Neural progenitor cell (in vitro differentiated cells): Measurements from ENCODE around the gene FAM3C. TPM values are rescaled to one million over a fixed set of nuclear protein-coding genes. Genes with fewer than 3 reads are reported as not detected.

ENCODE experiments used
- DNase-seq: peaks from one replicate; pipeline ENCODE4 v3.0.0-alpha.2; 2016; ENCODE audit warnings: low spot score
- H2AFZ ChIP-seq: fragments of 200-600 bp; sonication (generic); replicated peaks from 2 replicates; pipeline ENCODE4 v1.6.1; 2016; ENCODE audit warnings: antibody characterized with exemption
- H3F3A ChIP-seq: fragments of 200-600 bp; sonication (generic); 2 replicates; pipeline ENCODE4 v1.6.1; 2016; ENCODE audit warnings: antibody characterized with exemption, low read depth
- H3K27ac ChIP-seq: fragments of 200-600 bp; sonication (generic); 2 replicates; pipeline ENCODE4 v1.5.1; 2016; ENCODE audit warnings: mild to moderate bottlenecking
- H3K27me3 ChIP-seq: fragments of 200-600 bp; sonication (generic); 2 replicates; pipeline ENCODE4 v1.6.1; 2016; ENCODE audit warnings: mild to moderate bottlenecking, moderate library complexity
- H3K36me3 ChIP-seq: fragments of 200-600 bp; sonication (generic); 2 replicates; pipeline ENCODE4 v1.5.1; 2016
- H3K4me1 ChIP-seq: fragments of 200-600 bp; sonication (generic); 2 replicates; pipeline ENCODE4 v1.6.1; 2016; ENCODE audit warnings: mixed run types
- H3K4me2 ChIP-seq: fragments of 200-600 bp; sonication (generic); 2 replicates; pipeline ENCODE4 v1.6.1; 2016
- H3K4me3 ChIP-seq: fragments of 200-600 bp; sonication (generic); 2 replicates; pipeline ENCODE4 v1.5.1; 2016
- H3K79me2 ChIP-seq: fragments of 200-600 bp; sonication (generic); 2 replicates; pipeline ENCODE4 v1.6.1; 2016; ENCODE audit warnings: low read depth
- H3K9ac ChIP-seq: fragments of 200-600 bp; sonication (generic); 2 replicates; pipeline ENCODE4 v1.6.1; 2016
- H3K9me3 ChIP-seq: fragments of 200-600 bp; sonication (generic); 2 replicates; pipeline ENCODE4 v1.5.1; 2016; ENCODE audit warnings: low read depth
- H4K20me1 ChIP-seq: fragments of 200-600 bp; sonication (generic); 2 replicates; pipeline ENCODE4 v1.6.1; 2016; ENCODE audit warnings: low read depth
- H3K27ac Mint-ChIP-seq: 3 replicates; pipeline ENCODE4 v1.8.0; 2021; ENCODE audit warnings: mixed read lengths
- H3K27me3 Mint-ChIP-seq: 2 replicates; pipeline ENCODE4 v1.8.0; 2022; ENCODE audit warnings: low read depth, mild to moderate bottlenecking, inconsistent platforms, moderate library complexity, mixed read lengths; ENCODE audit not compliant: insufficient read depth
- H3K36me3 Mint-ChIP-seq: 3 replicates; pipeline ENCODE4 v1.8.0; 2021; ENCODE audit warnings: mixed read lengths
- H3K4me1 Mint-ChIP-seq: 3 replicates; pipeline ENCODE4 v1.8.0; 2021; ENCODE audit warnings: mixed read lengths
- H3K4me3 Mint-ChIP-seq: 3 replicates; pipeline ENCODE4 v1.8.0; 2021; ENCODE audit warnings: mild to moderate bottlenecking, moderate library complexity, mixed read lengths
- H3K9me3 Mint-ChIP-seq: 3 replicates; pipeline ENCODE4 v1.8.0; 2020; ENCODE audit warnings: mixed read lengths
- EZH2 ChIP-seq: fragments of 200-600 bp; sonication (generic); IDR thresholded peaks from 2 replicates; pipeline ENCODE4 v1.6.1; 2017; ENCODE audit warnings: antibody characterized with exemption, mild to moderate bottlenecking, moderate library complexity
- EZH2phosphoT487 ChIP-seq: fragments of 200-600 bp; sonication (generic); IDR thresholded peaks from 2 replicates; pipeline ENCODE4 v1.6.1; 2017; ENCODE audit warnings: antibody characterized with exemption
- total RNA-seq: library from RNA; depleted of rRNA; stranded (reverse); fragments of >200 nt; gene quantifications from 2 replicates; pipeline ENCODE4 v1.2.3, GENCODE V29; 2015; ENCODE audit warnings: low replicate concordance
- TF ChIP-seq, protein P1 (sequence below): fragments of 200-600 bp; sonication (generic); IDR thresholded peaks from 2 replicates; pipeline ENCODE4 v1.5.1; 2017; ENCODE audit warnings: antibody characterized with exemption, mild to moderate bottlenecking

FAM3C gene
- total RNA-seq, 1 donor from 2014 or later: 96.7 TPM

- H3F3A ChIP-seq: no peaks in the 10 kb centered on the region
- H3K4me2 ChIP-seq: no peak overlapping the region
- Mint-ChIP-seq H3K36me3 (peaks cover 16% of the 10 kb centered on the region), H3K9me3 (no peaks in the 10 kb centered on the region), H3K27ac (no peak overlapping the region), H3K27me3 (no peaks in the 10 kb centered on the region), H3K4me3 (no peak overlapping the region), H3K4me1 (no peaks in the 10 kb centered on the region)
- H3K36me3 ChIP-seq: peaks cover 10% of the 10 kb centered on the region
- no peak overlapping the region for H3K4me3 ChIP-seq
- no peak overlapping the region for H2AFZ ChIP-seq
- no peaks in the 10 kb centered on the region for H3K9me3 ChIP-seq
- TF ChIP-seq, protein P1, sequence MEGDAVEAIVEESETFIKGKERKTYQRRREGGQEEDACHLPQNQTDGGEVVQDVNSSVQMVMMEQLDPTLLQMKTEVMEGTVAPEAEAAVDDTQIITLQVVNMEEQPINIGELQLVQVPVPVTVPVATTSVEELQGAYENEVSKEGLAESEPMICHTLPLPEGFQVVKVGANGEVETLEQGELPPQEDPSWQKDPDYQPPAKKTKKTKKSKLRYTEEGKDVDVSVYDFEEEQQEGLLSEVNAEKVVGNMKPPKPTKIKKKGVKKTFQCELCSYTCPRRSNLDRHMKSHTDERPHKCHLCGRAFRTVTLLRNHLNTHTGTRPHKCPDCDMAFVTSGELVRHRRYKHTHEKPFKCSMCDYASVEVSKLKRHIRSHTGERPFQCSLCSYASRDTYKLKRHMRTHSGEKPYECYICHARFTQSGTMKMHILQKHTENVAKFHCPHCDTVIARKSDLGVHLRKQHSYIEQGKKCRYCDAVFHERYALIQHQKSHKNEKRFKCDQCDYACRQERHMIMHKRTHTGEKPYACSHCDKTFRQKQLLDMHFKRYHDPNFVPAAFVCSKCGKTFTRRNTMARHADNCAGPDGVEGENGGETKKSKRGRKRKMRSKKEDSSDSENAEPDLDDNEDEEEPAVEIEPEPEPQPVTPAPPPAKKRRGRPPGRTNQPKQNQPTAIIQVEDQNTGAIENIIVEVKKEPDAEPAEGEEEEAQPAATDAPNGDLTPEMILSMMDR: no peak
- TF ChIP-seq EZH2 (no peak), EZH2phosphoT487 (no peak)
- no peak overlapping the region for H3K9ac ChIP-seq
- H4K20me1 ChIP-seq: peaks cover 3% of the 10 kb centered on the region
- H3K79me2 ChIP-seq: no peaks in the 10 kb centered on the region
- H3K27ac ChIP-seq: no peak overlapping the region
- DNase-seq: no peak
- no peaks in the 10 kb centered on the region for H3K27me3 ChIP-seq
- H3K4me1 ChIP-seq: no peaks in the 10 kb centered on the region
Observed at GRCh38 chr7:121372376-121373010, 23.6 kb downstream of the FAM3C start.

DNA sequence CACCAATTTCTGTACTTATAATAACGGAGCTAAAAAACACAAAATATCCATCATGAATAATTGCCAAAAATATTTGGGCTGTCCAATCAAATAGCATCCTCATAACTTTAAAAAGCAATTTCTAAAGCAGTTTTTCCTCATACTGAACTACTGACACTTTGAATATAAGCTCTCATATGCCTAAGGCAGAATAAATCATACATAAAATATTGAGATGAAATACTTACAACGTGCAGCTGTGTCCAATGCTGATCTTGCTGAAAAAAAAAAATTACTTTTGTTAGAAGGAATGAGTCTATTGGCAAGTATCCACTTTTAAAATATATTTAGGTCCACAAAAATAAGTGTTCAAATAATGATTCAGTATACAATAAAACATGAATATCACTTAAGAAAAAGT, 24.2 kb downstream of the FAM3C start:
- H2AFZ ChIP-seq: no peak overlapping the region
- no peak overlapping the region for H3K9ac ChIP-seq
- no peak for TF ChIP-seq EZH2phosphoT487
- TF ChIP-seq EZH2: no peak
- TF ChIP-seq, protein P1: no peak
- peaks cover 3% of the 10 kb centered on the region for H4K20me1 ChIP-seq
- Mint-ChIP-seq H3K4me1 (no peaks in the 10 kb centered on the region), H3K36me3 (peaks cover 14% of the 10 kb centered on the region), H3K27me3 (no peaks in the 10 kb centered on the region), H3K27ac (no peak overlapping the region), H3K4me3 (no peak overlapping the region), H3K9me3 (no peaks in the 10 kb centered on the region)
- H3K9me3 ChIP-seq: no peaks in the 10 kb centered on the region
- no peak for DNase-seq
- H3K27ac ChIP-seq: no peak overlapping the region
- H3K4me1 ChIP-seq: no peaks in the 10 kb centered on the region
- peaks cover 10% of the 10 kb centered on the region for H3K36me3 ChIP-seq
- no peaks in the 10 kb centered on the region for H3K79me2 ChIP-seq
- no peaks in the 10 kb centered on the region for H3K27me3 ChIP-seq
- H3K4me3 ChIP-seq: no peak overlapping the region
- H3K4me2 ChIP-seq: no peak overlapping the region
- H3F3A ChIP-seq: no peaks in the 10 kb centered on the region

DNA sequence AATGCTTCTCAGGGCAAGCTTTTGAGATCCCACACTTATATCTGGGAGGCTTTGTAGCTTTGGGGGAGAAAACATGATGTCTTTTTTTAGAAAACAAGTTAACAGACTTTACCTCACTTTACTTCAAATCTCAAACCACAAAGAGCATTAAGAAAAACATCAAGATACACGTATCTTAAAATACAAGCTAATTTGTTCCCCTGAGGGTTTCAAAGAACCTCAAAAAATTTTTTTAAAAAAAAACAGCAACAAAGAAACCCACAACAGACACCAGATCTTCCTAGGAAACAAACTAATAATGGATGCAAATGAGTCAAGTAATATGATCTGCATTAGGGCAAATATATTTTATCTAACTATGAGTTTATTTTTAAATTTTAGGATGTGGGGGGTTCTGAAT, 24.7 kb downstream of the FAM3C start:
- H3K9ac ChIP-seq: no peak overlapping the region
- no peak overlapping the region for H3K4me2 ChIP-seq
- no peaks in the 10 kb centered on the region for H3K9me3 ChIP-seq
- TF ChIP-seq, protein P1: no peak
- TF ChIP-seq EZH2: no peak
- TF ChIP-seq EZH2phosphoT487: no peak
- no peaks in the 10 kb centered on the region for H3K4me1 ChIP-seq
- peaks cover 4% of the 10 kb centered on the region for H3K79me2 ChIP-seq
- H3K36me3 ChIP-seq: peaks cover 10% of the 10 kb centered on the region
- H4K20me1 ChIP-seq: peaks cover 3% of the 10 kb centered on the region
- no peaks in the 10 kb centered on the region for H3K27me3 Mint-ChIP-seq
- H2AFZ ChIP-seq: no peak overlapping the region
- no peaks in the 10 kb centered on the region for H3F3A ChIP-seq
- H3K27ac Mint-ChIP-seq: no peak overlapping the region
- peaks cover 14% of the 10 kb centered on the region for H3K36me3 Mint-ChIP-seq
- H3K4me1 Mint-ChIP-seq: no peaks in the 10 kb centered on the region
- H3K4me3 Mint-ChIP-seq: no peak overlapping the region
- no peak for DNase-seq
- no peak overlapping the region for H3K4me3 ChIP-seq
- no peak overlapping the region for H3K27ac ChIP-seq
- H3K9me3 Mint-ChIP-seq: no peaks in the 10 kb centered on the region
- no peaks in the 10 kb centered on the region for H3K27me3 ChIP-seq
